Left hindlimb (tissue), 1 donor: ENCODE measurements around the gene SYNE1.
"Not testable (repeated sequence)": the region's sequence is repeated elsewhere in the genome, so short reads cannot be mapped to it uniquely, and the experiment has no call there.

Experiments used
- DNase-seq: peaks from one replicate; pipeline ENCODE4 v3.0.0-alpha.2; 2018

SYNE1 gene

GRCh38 chr6:152356662-152357061 lies 280.5 kb downstream of the SYNE1 start:
- DNase-seq = no peak

GRCh38 chr6:152356016-152356415 lies 281.1 kb downstream of the SYNE1 start:
- DNase-seq = no peak

- no peak for DNase-seq
Measured at GRCh38 chr6:152355166-152355565, 282.0 kb downstream of the SYNE1 start.

GRCh38 chr6:152353440-152353839 lies 283.7 kb downstream of the SYNE1 start:
- no peak for DNase-seq

- no peak for DNase-seq
Measured at GRCh38 chr6:152351742-152352141, 285.4 kb downstream of the SYNE1 start.

- no peak for DNase-seq
Measured at GRCh38 chr6:152351110-152351509, 286.1 kb downstream of the SYNE1 start.

- DNase-seq = no peak
Measured at GRCh38 chr6:152348116-152348515, 289.0 kb downstream of the SYNE1 start.

GRCh38 chr6:152343735-152344360 lies 293.3 kb downstream of the SYNE1 start:
- no peak for DNase-seq

GRCh38 chr6:152341596-152341995 lies 295.6 kb downstream of the SYNE1 start:
- DNase-seq = no peak

GRCh38 chr6:152338335-152339125 lies 298.6 kb downstream of the SYNE1 start:
- DNase-seq = no peak

GRCh38 chr6:152334555-152334954 lies 302.6 kb downstream of the SYNE1 start:
- no peak for DNase-seq

GRCh38 chr6:152330961-152331360 lies 306.2 kb downstream of the SYNE1 start:
- DNase-seq = no peak

- no peak for DNase-seq
Measured at GRCh38 chr6:152329638-152330448, 307.3 kb downstream of the SYNE1 start.

- not testable (repeated sequence) for DNase-seq
Measured at GRCh38 chr6:152328200-152328599, 309.0 kb downstream of the SYNE1 start.

GRCh38 chr6:152323376-152323775 lies 313.8 kb downstream of the SYNE1 start:
- no peak for DNase-seq

- DNase-seq = no peak
Measured at GRCh38 chr6:152318278-152318677, 318.9 kb downstream of the SYNE1 start.

GRCh38 chr6:152316024-152316423 lies 321.1 kb downstream of the SYNE1 start:
- no peak for DNase-seq

GRCh38 chr6:152314483-152314832 lies 322.7 kb downstream of the SYNE1 start:
- no peak for DNase-seq

- DNase-seq = no peak
Measured at GRCh38 chr6:152313542-152314482, 323.4 kb downstream of the SYNE1 start.

GRCh38 chr6:152312434-152312833 lies 324.7 kb downstream of the SYNE1 start:
- no peak for DNase-seq

- no peak for DNase-seq
Measured at GRCh38 chr6:152310371-152310954, 326.7 kb downstream of the SYNE1 start.

GRCh38 chr6:152309648-152310047 lies 327.5 kb downstream of the SYNE1 start:
- no peak for DNase-seq
